Caco-2 (cell line): ENCODE results near the gene NRCAM. TPM values are rescaled to one million over a fixed set of nuclear protein-coding genes. Genes with fewer than 3 reads are reported as not detected.

Experiments used
- BruUV-seq: library from RNA; stranded (reverse); fragments of 400-500 nt; replicated peaks from 2 replicates; lab custom pipeline; 2021; lab: Mats Ljungman, UMichigan
- CTCF ChIA-PET: fragments of 300-600 bp; sonication (Branson Sonifier 250); formaldehyde crosslinking; loops from one replicate; lab custom pipeline; 2022; ENCODE audit warnings: antibody characterized with exemption; lab: Charles Lee
- POLR2A ChIA-PET: fragments of 300-600 bp; sonication (Branson Sonifier 250); formaldehyde crosslinking; loops from one replicate; lab custom pipeline; 2022; ENCODE audit warnings: antibody characterized with exemption; lab: Charles Lee
- DNase-seq, 2 experiments: peaks; one replicate each; pipeline versions ENCODE4 v3.0.0 to v3.0.0-alpha.2; 2020 to 2022
- H3K27me3 ChIP-seq: replicated peaks from 2 replicates; pipeline ENCODE4 v1.6.0; 2011; ENCODE audit warnings: low read length; ENCODE audit not compliant: control insufficient read depth, insufficient read depth
- H3K36me3 ChIP-seq: 2 replicates; pipeline ENCODE4 v1.5.1; 2011; ENCODE audit warnings: low read length; ENCODE audit not compliant: control insufficient read depth, insufficient read depth
- H3K4me1 ChIP-seq: fragments of 250-450 bp; sonication (Bioruptor Pico); 2 replicates; pipeline ENCODE4 v1.5.1; 2020; ENCODE audit warnings: mild to moderate bottlenecking
- H3K4me3 ChIP-seq: 2 replicates; pipeline ENCODE4 v1.5.1; 2011; ENCODE audit warnings: low read depth, mild to moderate bottlenecking, control low read depth, low read length
- H3K9me3 ChIP-seq: fragments of 250-450 bp; sonication (Bioruptor Pico); 2 replicates; pipeline ENCODE4 v1.5.1; 2020; ENCODE audit warnings: mild to moderate bottlenecking, moderate library complexity
- H3K27ac Mint-ChIP-seq: one replicate; pipeline ENCODE4 v1.8.0; 2022; ENCODE audit warnings: mixed read lengths; ENCODE audit not compliant: unreplicated experiment
- H3K27me3 Mint-ChIP-seq: one replicate; pipeline ENCODE4 v1.8.0; 2022; ENCODE audit warnings: mixed read lengths; ENCODE audit not compliant: insufficient read depth, unreplicated experiment
- H3K36me3 Mint-ChIP-seq: one replicate; pipeline ENCODE4 v1.8.0; 2022; ENCODE audit warnings: mild to moderate bottlenecking, mixed read lengths; ENCODE audit not compliant: insufficient read depth, unreplicated experiment
- H3K4me1 Mint-ChIP-seq: one replicate; pipeline ENCODE4 v1.8.0; 2022; ENCODE audit warnings: low read depth, mixed read lengths; ENCODE audit not compliant: unreplicated experiment
- H3K4me3 Mint-ChIP-seq: one replicate; pipeline ENCODE4 v1.8.0; 2022; ENCODE audit warnings: mild to moderate bottlenecking, moderate library complexity, mixed read lengths; ENCODE audit not compliant: unreplicated experiment
- H3K9me3 Mint-ChIP-seq: one replicate; pipeline ENCODE4 v1.8.0; 2022; ENCODE audit warnings: mixed read lengths; ENCODE audit not compliant: unreplicated experiment
- CTCF ChIP-seq, 2 experiments: fragments of 200-600 bp in 1 of 2; IDR thresholded peaks; 1 replicate in 1 of 2; 2 replicates in 1 of 2; pipeline versions ENCODE4 v1.5.1 to v1.8.0; 2011 to 2022; ENCODE audit warnings: antibody characterized with exemption in 1 of 2, control low read depth in 1 of 2, inconsistent platforms in 1 of 2, low read depth in 1 of 2, low read length in 1 of 2, mild to moderate bottlenecking in 1 of 2, moderate library complexity in 1 of 2; ENCODE audit not compliant: insufficient read depth in 1 of 2, severe bottlenecking in 1 of 2, unreplicated experiment in 1 of 2
- intact Hi-C: fragments of 100-400 bp; cut with micrococcal nuclease; formaldehyde crosslinking; loops from one replicate; pipeline ENCODE4 v1.10.0; 2022; ENCODE audit not compliant: unreplicated experiment
- total RNA-seq: library from RNA; stranded (reverse); gene quantifications from 2 replicates; pipeline ENCODE4 v1.2.3, GENCODE V29; 2022

NRCAM gene
- total RNA-seq, 1 experiment from 2014 or later: 96.2 TPM

DNA sequence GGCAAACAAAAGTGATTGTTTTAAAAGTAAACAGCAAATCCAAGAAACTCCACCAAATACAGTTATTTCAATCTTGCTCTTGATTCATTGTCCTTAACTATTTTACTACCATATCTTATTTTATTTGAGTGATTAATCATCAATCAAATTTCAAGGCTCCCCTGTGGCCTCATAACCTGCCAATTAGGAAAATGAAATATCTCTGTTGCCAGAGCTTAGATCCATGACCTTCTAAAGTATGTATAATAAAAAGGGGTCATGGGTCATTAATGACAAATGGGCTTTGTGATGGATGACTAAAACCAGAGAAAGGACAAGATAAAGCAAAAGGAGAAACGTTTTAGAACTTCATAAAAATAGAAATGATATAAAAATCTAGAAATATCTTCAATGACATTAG, 28.5 kb downstream of the NRCAM start:
- H3K4me1 Mint-ChIP-seq: no peaks in the 10 kb centered on the region
- no peaks in the 10 kb centered on the region for H3K36me3 ChIP-seq
- no peak overlapping the region for H3K27ac Mint-ChIP-seq
- no TSS peak for BruUV-seq
- intact Hi-C loops: no loop called here
- POLR2A ChIA-PET: no interaction called here
- H3K4me1 ChIP-seq: peaks cover 22% of the 10 kb centered on the region
- H3K27me3 Mint-ChIP-seq: no peaks in the 10 kb centered on the region
- no peak for TF ChIP-seq CTCF (IDR thresholded peaks at IDR 0.05; ENCODE audit: insufficient read depth in 1 of 2, low read depth in 1 of 2, low read length in 1 of 2, severe bottlenecking in 1 of 2, unreplicated experiment in 1 of 2)
- no peak overlapping the region for H3K4me3 ChIP-seq
- no peaks in the 10 kb centered on the region for H3K9me3 Mint-ChIP-seq
- peaks cover 21% of the 10 kb centered on the region for H3K36me3 Mint-ChIP-seq
- no peak overlapping the region for H3K4me3 Mint-ChIP-seq
- no peaks in the 10 kb centered on the region for H3K9me3 ChIP-seq
- no peak for DNase-seq
- H3K27me3 ChIP-seq: no peaks in the 10 kb centered on the region
- CTCF ChIA-PET: no interaction called here

GRCh38 chr7:108425714-108426275, 30.4 kb downstream of the NRCAM start:
- peaks cover 15% of the 10 kb centered on the region; the same call in 1 of the 2 replicates for H3K4me1 ChIP-seq
- TF ChIP-seq CTCF (IDR thresholded peaks at IDR 0.05; ENCODE audit: insufficient read depth in 1 of 2, low read depth in 1 of 2, low read length in 1 of 2, severe bottlenecking in 1 of 2, unreplicated experiment in 1 of 2): no peak
- Mint-ChIP-seq H3K27ac (no peak overlapping the region), H3K36me3 (peaks cover 19% of the 10 kb centered on the region), H3K9me3 (no peaks in the 10 kb centered on the region), H3K4me3 (no peak overlapping the region), H3K4me1 (peaks cover 8% of the 10 kb centered on the region), H3K27me3 (no peaks in the 10 kb centered on the region)
- intact Hi-C loops: no loop called here
- no peak for DNase-seq
- H3K27me3 ChIP-seq: no peaks in the 10 kb centered on the region
- no peak overlapping the region for H3K4me3 ChIP-seq
- ChIA-PET POLR2A (no interaction called here), CTCF (no interaction called here)
- no peaks in the 10 kb centered on the region for H3K9me3 ChIP-seq
- H3K36me3 ChIP-seq: no peaks in the 10 kb centered on the region
- no TSS peak for BruUV-seq

- DNase-seq: no peak
- CTCF ChIA-PET: no interaction called here
- Mint-ChIP-seq H3K4me1 (peaks cover 8% of the 10 kb centered on the region), H3K27me3 (no peaks in the 10 kb centered on the region), H3K4me3 (no peak overlapping the region), H3K27ac (no peak overlapping the region), H3K36me3 (peaks cover 12% of the 10 kb centered on the region), H3K9me3 (no peaks in the 10 kb centered on the region)
- no peaks in the 10 kb centered on the region for H3K27me3 ChIP-seq
- no TSS peak for BruUV-seq
- no peak for TF ChIP-seq CTCF (IDR thresholded peaks at IDR 0.05; ENCODE audit: insufficient read depth in 1 of 2, low read depth in 1 of 2, low read length in 1 of 2, severe bottlenecking in 1 of 2, unreplicated experiment in 1 of 2)
- H3K36me3 ChIP-seq: no peaks in the 10 kb centered on the region
- H3K9me3 ChIP-seq: no peaks in the 10 kb centered on the region
- H3K4me3 ChIP-seq: no peak overlapping the region
- POLR2A ChIA-PET: no interaction called here
- intact Hi-C loops: no loop called here
- 0 out of 2 replicates have a peak, but pooled peaks cover 15% of the 10 kb centered on the region for H3K4me1 ChIP-seq
Observed at GRCh38 chr7:108424013-108424412, 32.2 kb downstream of the NRCAM start.
